LNCaP clone FGC (cell line): ENCODE data around the gene FMN1.

ENCODE experiments used
- DNase-seq: peaks from one replicate; pipeline ENCODE4 v3.0.0-alpha.2; 2011; ENCODE audit warnings: low read depth
- H3K4me3 ChIP-seq: 2 replicates; pipeline ENCODE4 v1.5.1; 2011; ENCODE audit warnings: mild to moderate bottlenecking, low read depth, low read length, control low read depth
- CTCF ChIP-seq: IDR thresholded peaks from 2 replicates; pipeline ENCODE4 v1.5.1; 2012; ENCODE audit warnings: mild to moderate bottlenecking; ENCODE audit not compliant: control insufficient read depth, insufficient read depth; ENCODE audit errors: extremely low read depth

Gene FMN1

GRCh38 chr15:32864051-32864450, 330.5 kb downstream of the FMN1 start:
- H3K4me3 ChIP-seq = no peak overlapping the region
- TF ChIP-seq CTCF = no peak
- DNase-seq = peak; percentile 38

GRCh38 chr15:32861761-32862160, 332.8 kb downstream of the FMN1 start:
- DNase-seq = no peak
- TF ChIP-seq CTCF = no peak

DNA sequence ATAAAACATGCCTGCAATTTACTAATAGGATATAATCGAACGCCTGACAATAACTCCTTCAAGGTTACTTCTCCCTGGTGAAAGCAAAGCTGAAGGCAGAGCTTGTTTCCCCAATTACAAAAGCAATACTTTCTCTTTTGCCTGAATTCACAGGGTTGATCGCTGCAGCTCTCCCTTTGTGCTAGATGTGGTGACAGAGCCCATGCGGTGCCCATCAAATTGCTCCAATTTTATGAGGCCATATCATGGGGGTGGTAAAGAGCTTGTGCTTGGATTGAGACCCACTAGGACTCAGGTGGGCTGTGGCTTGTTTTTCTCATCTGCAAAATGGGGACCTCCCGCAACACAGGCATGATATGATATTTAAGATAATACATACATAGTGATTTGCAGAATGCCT, 333.3 kb downstream of the FMN1 start:
- no peak overlapping the region for H3K4me3 ChIP-seq

More at GRCh38 chr15:32861761-32862160, 332.8 kb downstream of the FMN1 start:
- no peak overlapping the region for H3K4me3 ChIP-seq

DNA sequence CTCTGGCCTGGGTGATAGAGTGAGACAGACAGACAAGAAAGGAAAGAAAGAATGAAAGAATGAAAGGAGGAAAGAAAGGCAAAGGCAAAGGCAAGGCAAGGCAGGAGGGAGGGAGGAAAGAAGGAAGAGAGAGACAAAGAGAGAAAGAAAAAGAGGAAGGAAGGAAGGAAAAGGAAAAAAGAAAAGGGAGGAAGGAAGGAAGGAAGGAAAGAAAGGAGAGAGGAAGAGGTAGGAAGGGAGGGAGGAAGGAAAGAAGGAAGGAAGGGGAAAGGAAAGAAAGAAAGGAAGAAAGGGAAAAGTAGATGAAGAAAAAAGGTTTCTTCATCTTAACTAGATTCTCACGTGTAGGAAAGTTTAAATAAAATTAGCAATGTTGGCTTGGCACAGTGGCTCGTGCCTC, 334.5 kb downstream of the FMN1 start:
- TF ChIP-seq CTCF = no peak
- no peak overlapping the region for H3K4me3 ChIP-seq
- DNase-seq = no peak

More for the DNA sequence above, 333.3 kb downstream of the FMN1 start:
- DNase-seq = no peak
- no peak for TF ChIP-seq CTCF

DNA sequence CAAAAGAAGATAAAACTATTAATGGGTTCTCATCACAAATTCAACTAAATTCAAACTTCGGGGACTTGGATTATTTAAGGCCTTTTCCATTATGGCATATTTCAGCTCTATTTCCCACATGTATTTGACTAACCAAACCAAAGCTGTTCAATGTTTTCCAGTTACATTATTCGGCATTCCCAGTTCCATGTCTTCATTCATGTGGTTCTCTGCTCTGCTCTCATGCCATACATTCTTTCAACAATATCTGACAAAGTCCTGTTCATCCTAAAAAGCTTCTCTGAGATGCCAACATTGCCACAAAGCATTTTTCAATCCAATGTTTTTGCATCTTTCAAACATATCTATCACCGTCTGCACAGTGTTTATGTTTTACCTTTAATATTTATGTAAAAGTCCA, 335.3 kb downstream of the FMN1 start:
- no peak for DNase-seq
- no peak overlapping the region for H3K4me3 ChIP-seq
- TF ChIP-seq CTCF = no peak

GRCh38 chr15:32857732-32858131, 336.8 kb downstream of the FMN1 start:
- DNase-seq = no peak
- TF ChIP-seq CTCF = no peak
- H3K4me3 ChIP-seq = no peak overlapping the region

DNA sequence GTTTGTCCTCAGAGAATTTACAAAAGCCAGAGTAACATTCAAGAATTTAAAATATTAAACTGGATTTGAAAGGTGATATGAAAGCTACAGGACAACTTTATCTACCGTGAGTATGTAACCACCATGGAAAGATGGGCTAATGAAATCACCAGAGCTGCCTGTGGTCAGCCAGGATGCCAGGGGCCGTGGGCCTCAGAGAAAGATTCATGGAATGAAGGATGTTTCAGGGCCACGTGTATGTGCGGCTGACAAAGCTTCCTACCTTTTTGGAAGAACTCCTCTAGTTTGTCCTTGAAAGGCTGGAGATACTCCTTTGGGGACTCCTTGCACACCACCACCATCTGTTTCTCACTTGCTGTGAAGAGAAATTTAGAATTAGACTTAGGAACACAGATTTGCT, 337.8 kb downstream of the FMN1 start:
- no peak for TF ChIP-seq CTCF
- no peak overlapping the region for H3K4me3 ChIP-seq
- DNase-seq = no peak
